Upper lobe of left lung (tissue), 4 donors: ENCODE data around the gene CXXC4.

Experiments used
- CTCF ChIP-seq, 6 experiments: fragments of 450-650 bp in 4 of 6; fragments of 200-600 bp in 2 of 6; sonication (generic) in 2 of 6; IDR thresholded peaks; one replicate each; pipeline ENCODE4 v1.5.1; 2016 to 2019; ENCODE audit warnings: antibody characterized with exemption in 6 of 6
- EP300 ChIP-seq, 4 donors: sonication (generic); formaldehyde crosslinking; IDR thresholded peaks; one replicate each; pipeline ENCODE4 v1.5.1; 2017; ENCODE audit warnings: antibody characterized with exemption in 4 of 4, control low read depth in 2 of 4
- POLR2A ChIP-seq, 4 donors: fragments of 450-650 bp; IDR thresholded peaks; one replicate each; pipeline ENCODE4 v1.5.1; 2016 to 2017; ENCODE audit warnings: antibody characterized with exemption in 4 of 4, mild to moderate bottlenecking in 2 of 4
- POLR2AphosphoS5 ChIP-seq, 2 donors: sonication (generic); formaldehyde crosslinking; IDR thresholded peaks; one replicate each; pipeline ENCODE4 v1.5.1; 2017; ENCODE audit warnings: antibody characterized with exemption in 2 of 2

GRCh38 chr4:104519588-104519987, 24.9 kb upstream of the CXXC4 start:
- TF ChIP-seq CTCF (IDR thresholded peaks at IDR 0.05) (no peak), POLR2AphosphoS5 (IDR thresholded peaks at IDR 0.05) (no peak), POLR2A (IDR thresholded peaks at IDR 0.05) (no peak), EP300 (IDR thresholded peaks at IDR 0.05) (no peak)
